ENCODE results near the gene TNFRSF1A.

DNA sequence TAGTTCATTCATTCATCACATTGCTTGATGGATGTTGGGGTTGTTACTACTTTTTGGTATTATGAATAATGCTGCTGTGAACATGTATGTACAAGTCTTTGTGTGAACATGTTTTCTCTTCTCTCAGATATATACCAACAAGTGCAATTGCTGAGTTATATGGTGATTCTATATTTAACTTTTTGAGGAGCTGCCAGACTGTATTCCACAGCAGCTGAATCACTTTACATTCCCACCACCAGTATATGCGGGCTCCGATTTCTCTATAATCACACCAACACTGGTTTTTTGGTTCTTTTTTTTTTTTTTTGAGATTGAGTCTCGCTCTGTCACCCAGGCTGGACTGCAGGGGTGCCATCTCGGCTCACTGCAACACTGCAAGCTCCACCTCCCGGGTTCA is 53.6 kb downstream of the TNFRSF1A start:
- TF ChIP-seq, protein P1, sequence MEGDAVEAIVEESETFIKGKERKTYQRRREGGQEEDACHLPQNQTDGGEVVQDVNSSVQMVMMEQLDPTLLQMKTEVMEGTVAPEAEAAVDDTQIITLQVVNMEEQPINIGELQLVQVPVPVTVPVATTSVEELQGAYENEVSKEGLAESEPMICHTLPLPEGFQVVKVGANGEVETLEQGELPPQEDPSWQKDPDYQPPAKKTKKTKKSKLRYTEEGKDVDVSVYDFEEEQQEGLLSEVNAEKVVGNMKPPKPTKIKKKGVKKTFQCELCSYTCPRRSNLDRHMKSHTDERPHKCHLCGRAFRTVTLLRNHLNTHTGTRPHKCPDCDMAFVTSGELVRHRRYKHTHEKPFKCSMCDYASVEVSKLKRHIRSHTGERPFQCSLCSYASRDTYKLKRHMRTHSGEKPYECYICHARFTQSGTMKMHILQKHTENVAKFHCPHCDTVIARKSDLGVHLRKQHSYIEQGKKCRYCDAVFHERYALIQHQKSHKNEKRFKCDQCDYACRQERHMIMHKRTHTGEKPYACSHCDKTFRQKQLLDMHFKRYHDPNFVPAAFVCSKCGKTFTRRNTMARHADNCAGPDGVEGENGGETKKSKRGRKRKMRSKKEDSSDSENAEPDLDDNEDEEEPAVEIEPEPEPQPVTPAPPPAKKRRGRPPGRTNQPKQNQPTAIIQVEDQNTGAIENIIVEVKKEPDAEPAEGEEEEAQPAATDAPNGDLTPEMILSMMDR (IDR thresholded peaks at IDR 0.05), result no peak
- TF ChIP-seq, protein P2, sequence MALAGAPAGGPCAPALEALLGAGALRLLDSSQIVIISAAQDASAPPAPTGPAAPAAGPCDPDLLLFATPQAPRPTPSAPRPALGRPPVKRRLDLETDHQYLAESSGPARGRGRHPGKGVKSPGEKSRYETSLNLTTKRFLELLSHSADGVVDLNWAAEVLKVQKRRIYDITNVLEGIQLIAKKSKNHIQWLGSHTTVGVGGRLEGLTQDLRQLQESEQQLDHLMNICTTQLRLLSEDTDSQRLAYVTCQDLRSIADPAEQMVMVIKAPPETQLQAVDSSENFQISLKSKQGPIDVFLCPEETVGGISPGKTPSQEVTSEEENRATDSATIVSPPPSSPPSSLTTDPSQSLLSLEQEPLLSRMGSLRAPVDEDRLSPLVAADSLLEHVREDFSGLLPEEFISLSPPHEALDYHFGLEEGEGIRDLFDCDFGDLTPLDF (CRISPR knock-in tag; IDR thresholded peaks at IDR 0.05), result no peak
- TF ChIP-seq, protein P3, sequence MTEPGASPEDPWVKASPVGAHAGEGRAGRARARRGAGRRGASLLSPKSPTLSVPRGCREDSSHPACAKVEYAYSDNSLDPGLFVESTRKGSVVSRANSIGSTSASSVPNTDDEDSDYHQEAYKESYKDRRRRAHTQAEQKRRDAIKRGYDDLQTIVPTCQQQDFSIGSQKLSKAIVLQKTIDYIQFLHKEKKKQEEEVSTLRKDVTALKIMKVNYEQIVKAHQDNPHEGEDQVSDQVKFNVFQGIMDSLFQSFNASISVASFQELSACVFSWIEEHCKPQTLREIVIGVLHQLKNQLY (CRISPR knock-in tag; IDR thresholded peaks at IDR 0.05), result no peak
- TF ChIP-seq NR3C1 (CRISPR knock-in tag; conservative IDR thresholded peaks at IDR 0.05; ENCODE audit: low read depth) (no peak), FOXJ3 (CRISPR knock-in tag; IDR thresholded peaks at IDR 0.05; ENCODE audit: borderline replicate concordance) (no peak), IRF2 (CRISPR knock-in tag; IDR thresholded peaks at IDR 0.05; ENCODE audit: borderline replicate concordance, low read depth) (no peak)
- TF ChIP-seq, protein P4, sequence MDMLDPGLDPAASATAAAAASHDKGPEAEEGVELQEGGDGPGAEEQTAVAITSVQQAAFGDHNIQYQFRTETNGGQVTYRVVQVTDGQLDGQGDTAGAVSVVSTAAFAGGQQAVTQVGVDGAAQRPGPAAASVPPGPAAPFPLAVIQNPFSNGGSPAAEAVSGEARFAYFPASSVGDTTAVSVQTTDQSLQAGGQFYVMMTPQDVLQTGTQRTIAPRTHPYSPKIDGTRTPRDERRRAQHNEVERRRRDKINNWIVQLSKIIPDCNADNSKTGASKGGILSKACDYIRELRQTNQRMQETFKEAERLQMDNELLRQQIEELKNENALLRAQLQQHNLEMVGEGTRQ (CRISPR knock-in tag; IDR thresholded peaks at IDR 0.05), result no peak
- TF ChIP-seq, protein P5, sequence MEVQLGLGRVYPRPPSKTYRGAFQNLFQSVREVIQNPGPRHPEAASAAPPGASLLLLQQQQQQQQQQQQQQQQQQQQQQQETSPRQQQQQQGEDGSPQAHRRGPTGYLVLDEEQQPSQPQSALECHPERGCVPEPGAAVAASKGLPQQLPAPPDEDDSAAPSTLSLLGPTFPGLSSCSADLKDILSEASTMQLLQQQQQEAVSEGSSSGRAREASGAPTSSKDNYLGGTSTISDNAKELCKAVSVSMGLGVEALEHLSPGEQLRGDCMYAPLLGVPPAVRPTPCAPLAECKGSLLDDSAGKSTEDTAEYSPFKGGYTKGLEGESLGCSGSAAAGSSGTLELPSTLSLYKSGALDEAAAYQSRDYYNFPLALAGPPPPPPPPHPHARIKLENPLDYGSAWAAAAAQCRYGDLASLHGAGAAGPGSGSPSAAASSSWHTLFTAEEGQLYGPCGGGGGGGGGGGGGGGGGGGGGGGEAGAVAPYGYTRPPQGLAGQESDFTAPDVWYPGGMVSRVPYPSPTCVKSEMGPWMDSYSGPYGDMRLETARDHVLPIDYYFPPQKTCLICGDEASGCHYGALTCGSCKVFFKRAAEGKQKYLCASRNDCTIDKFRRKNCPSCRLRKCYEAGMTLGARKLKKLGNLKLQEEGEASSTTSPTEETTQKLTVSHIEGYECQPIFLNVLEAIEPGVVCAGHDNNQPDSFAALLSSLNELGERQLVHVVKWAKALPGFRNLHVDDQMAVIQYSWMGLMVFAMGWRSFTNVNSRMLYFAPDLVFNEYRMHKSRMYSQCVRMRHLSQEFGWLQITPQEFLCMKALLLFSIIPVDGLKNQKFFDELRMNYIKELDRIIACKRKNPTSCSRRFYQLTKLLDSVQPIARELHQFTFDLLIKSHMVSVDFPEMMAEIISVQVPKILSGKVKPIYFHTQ (CRISPR knock-in tag; IDR thresholded peaks at IDR 0.05), result no peak
- TF ChIP-seq, protein P6, sequence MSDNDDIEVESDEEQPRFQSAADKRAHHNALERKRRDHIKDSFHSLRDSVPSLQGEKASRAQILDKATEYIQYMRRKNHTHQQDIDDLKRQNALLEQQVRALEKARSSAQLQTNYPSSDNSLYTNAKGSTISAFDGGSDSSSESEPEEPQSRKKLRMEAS (CRISPR knock-in tag; IDR thresholded peaks at IDR 0.05), result no peak
